OCI-LY1 (cell line): ENCODE data around the gene HRC.
"Not testable (repeated sequence)": the region's sequence is repeated elsewhere in the genome, so short reads cannot be mapped to it uniquely, and the experiment has no call there.

Experiments
- H2AFZ ChIP-seq: fragments of 200-600 bp; sonication (generic), shearing (Covaris generic); 2 replicates; pipeline ENCODE4 v1.6.0; 2014; ENCODE audit warnings: antibody characterized with exemption, mild to moderate bottlenecking, low read length
- H3F3A ChIP-seq: fragments of 200-600 bp; sonication (generic), shearing (Covaris generic); 2 replicates; pipeline ENCODE4 v1.6.0; 2014; ENCODE audit warnings: mild to moderate bottlenecking, antibody characterized with exemption, low read length, moderate library complexity; ENCODE audit not compliant: insufficient read depth
- H3K27ac ChIP-seq: fragments of 200-600 bp; sonication (generic); 2 replicates; pipeline ENCODE4 v1.5.1; 2014; ENCODE audit warnings: low read length, mixed run types, mild to moderate bottlenecking, low read depth; ENCODE audit not compliant: poor library complexity, severe bottlenecking
- H3K27me3 ChIP-seq: fragments of 200-600 bp; sonication (generic); 2 replicates; pipeline ENCODE4 v1.6.0; 2014; ENCODE audit warnings: antibody characterized with exemption, mild to moderate bottlenecking, low read length, moderate library complexity; ENCODE audit not compliant: insufficient read depth
- H3K36me3 ChIP-seq: fragments of 200-600 bp; sonication (generic); 2 replicates; pipeline ENCODE4 v1.6.1; 2014; ENCODE audit warnings: mild to moderate bottlenecking, antibody characterized with exemption, low read length, moderate library complexity, mixed read lengths; ENCODE audit not compliant: insufficient read depth
- H3K4me1 ChIP-seq: fragments of 200-600 bp; sonication (generic); 2 replicates; pipeline ENCODE4 v1.5.1; 2014; ENCODE audit warnings: mild to moderate bottlenecking, low read length, moderate library complexity; ENCODE audit not compliant: insufficient read depth, severe bottlenecking
- H3K4me2 ChIP-seq: fragments of 200-600 bp; sonication (generic), shearing (Covaris generic); 2 replicates; pipeline ENCODE4 v1.6.1; 2014; ENCODE audit warnings: low read length
- H3K4me3 ChIP-seq: fragments of 200-600 bp; sonication (generic); 2 replicates; pipeline ENCODE4 v1.5.1; 2014; ENCODE audit warnings: low read length, low read depth, mild to moderate bottlenecking, mixed read lengths; ENCODE audit not compliant: poor library complexity, severe bottlenecking
- H3K79me2 ChIP-seq: fragments of 200-600 bp; shearing (Covaris generic); 2 replicates; pipeline ENCODE4 v1.6.1; 2016; ENCODE audit warnings: mixed run types, low read length, mixed read lengths; ENCODE audit not compliant: insufficient read depth
- H3K9ac ChIP-seq: fragments of 200-600 bp; sonication (generic), shearing (Covaris generic); 2 replicates; pipeline ENCODE4 v1.6.1; 2014; ENCODE audit warnings: mild to moderate bottlenecking, low read length, mixed read lengths
- H3K9me2 ChIP-seq: fragments of 200-600 bp; sonication (generic), shearing (Covaris generic); 2 replicates; pipeline ENCODE4 v1.6.1; 2014; ENCODE audit warnings: low read depth, mild to moderate bottlenecking, low read length, mixed read lengths
- H3K9me3 ChIP-seq: fragments of 200-600 bp; shearing (Covaris generic); 2 replicates; pipeline ENCODE4 v1.6.1; 2014; ENCODE audit warnings: low read length, mixed read lengths
- H4K20me1 ChIP-seq: fragments of 200-600 bp; sonication (generic), shearing (Covaris generic); 2 replicates; pipeline ENCODE4 v1.6.0; 2016; ENCODE audit warnings: mild to moderate bottlenecking, low read length; ENCODE audit not compliant: insufficient read depth
- CTCF ChIP-seq: fragments of 200-600 bp; sonication (generic), shearing (Covaris generic); IDR thresholded peaks from 2 replicates; pipeline ENCODE4 v1.5.1; 2017; ENCODE audit warnings: mild to moderate bottlenecking, antibody characterized with exemption, low read length, moderate library complexity, mixed read lengths
- EZH2 ChIP-seq: fragments of 200-600 bp; sonication (generic), shearing (Covaris generic); IDR thresholded peaks from 2 replicates; pipeline ENCODE4 v1.8.0; 2017; ENCODE audit warnings: borderline replicate concordance, mixed run types, mild to moderate bottlenecking, antibody characterized with exemption, low read length, moderate library complexity, mixed read lengths

HRC gene

DNA sequence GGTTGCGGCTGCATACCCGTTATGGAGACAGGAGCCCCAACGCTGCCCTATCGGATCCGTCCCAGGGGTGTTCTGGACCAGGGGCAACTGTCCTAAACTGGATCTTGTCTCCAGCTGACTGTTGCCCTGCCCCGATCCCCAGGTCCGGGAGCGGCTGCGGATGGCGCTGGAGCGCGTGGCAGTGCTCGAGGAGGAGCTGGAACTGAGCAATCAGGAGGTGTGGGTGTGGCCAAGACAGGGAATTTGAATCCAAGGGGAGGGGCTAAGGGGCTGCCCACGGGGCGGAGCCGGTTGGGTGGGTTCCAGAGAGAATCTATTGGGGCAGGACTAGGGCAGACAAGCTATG lies 26.0 kb downstream of the HRC start:
- Histone ChIP-seq H3K9ac (no peak overlapping the region; the same call in 1 of the 2 replicates), H3K27me3 (no peaks in the 10 kb centered on the region), H3K9me3 (no peaks in the 10 kb centered on the region), H2AFZ (no peak overlapping the region), H3K4me1 (peaks cover 14% of the 10 kb centered on the region), H4K20me1 (no peaks in the 10 kb centered on the region), H3K4me2 (peak overlapping the region; percentile 84), H3K36me3 (peaks cover 3% of the 10 kb centered on the region; the same call in 1 of the 2 replicates), H3F3A (no peaks in the 10 kb centered on the region), H3K27ac (no peak overlapping the region), H3K9me2 (no peaks in the 10 kb centered on the region), H3K79me2 (no peaks in the 10 kb centered on the region), H3K4me3 (peak overlapping the region; percentile 62)
- no peak for TF ChIP-seq CTCF
- no peak for TF ChIP-seq EZH2

- Histone ChIP-seq H3K9me3 (no peaks in the 10 kb centered on the region), H3K4me3 (peak overlapping the region; percentile 62), H3K4me1 (peaks cover 14% of the 10 kb centered on the region), H3K79me2 (no peaks in the 10 kb centered on the region), H3K27me3 (no peaks in the 10 kb centered on the region), H3F3A (no peaks in the 10 kb centered on the region), H2AFZ (0 out of 2 replicates have a peak overlapping the region, but pooled peaks have one; percentile 56), H3K36me3 (peaks cover 3% of the 10 kb centered on the region; the same call in 1 of the 2 replicates), H3K4me2 (peak overlapping the region; percentile 84), H3K9ac (peak overlapping the region; percentile 16; the same call in 1 of the 2 replicates), H4K20me1 (no peaks in the 10 kb centered on the region), H3K27ac (no peak overlapping the region), H3K9me2 (no peaks in the 10 kb centered on the region)
- TF ChIP-seq CTCF = no peak
- no peak for TF ChIP-seq EZH2
Measured at GRCh38 chr19:49128545-49129237, 26.5 kb downstream of the HRC start.

DNA sequence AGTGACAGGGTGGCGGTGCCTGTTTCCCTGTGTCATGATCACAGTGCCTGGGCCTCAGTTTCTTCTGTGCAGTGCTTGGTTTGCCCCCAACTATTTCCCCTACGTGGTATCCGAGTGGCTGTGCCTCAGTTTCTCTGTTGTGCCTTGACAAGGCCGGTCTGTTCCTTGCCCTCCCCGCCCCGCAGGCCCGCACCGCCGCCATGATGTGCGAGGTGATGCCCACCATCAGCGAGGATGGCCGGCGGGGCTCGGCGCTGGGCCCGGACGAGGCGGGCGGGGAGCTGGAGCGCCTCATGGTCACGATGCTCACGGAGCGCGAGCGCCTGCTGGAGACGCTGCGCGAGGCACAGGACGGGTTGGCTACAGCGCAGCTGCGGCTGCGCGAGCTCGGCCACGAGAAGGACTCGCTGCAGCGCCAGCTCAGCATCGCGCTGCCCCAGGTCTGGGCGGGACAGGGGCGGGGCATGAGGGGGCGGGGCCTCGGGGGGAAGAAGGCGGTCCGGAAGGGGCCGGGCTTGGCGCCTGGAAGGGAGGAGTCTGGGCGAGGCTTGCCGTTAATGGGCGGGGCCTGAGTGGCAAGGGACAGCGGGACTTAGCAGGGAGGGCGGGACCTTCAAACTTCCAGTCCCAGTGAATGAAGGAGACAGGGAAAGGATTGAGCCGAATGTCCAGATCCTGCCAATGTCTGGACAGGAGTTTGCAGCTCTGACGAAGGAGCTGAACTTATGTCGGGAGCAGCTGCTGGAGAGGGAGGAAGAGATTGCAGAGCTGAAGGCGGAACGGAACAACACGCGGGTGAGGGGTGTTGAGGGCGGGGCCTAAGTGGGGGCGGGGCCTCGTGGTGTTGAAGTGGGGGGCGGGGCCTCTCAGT lies 27.3 kb downstream of the HRC start:
- H3K27me3 ChIP-seq = no peaks in the 10 kb centered on the region
- H3K4me1 ChIP-seq = peaks cover 14% of the 10 kb centered on the region
- no peaks in the 10 kb centered on the region for H3K79me2 ChIP-seq
- no peak overlapping the region for H2AFZ ChIP-seq
- H3K4me3 ChIP-seq = peak overlapping the region; percentile 62
- peaks cover 3% of the 10 kb centered on the region; the same call in 1 of the 2 replicates for H3K36me3 ChIP-seq
- no peaks in the 10 kb centered on the region for H4K20me1 ChIP-seq
- H3K9ac ChIP-seq = peak overlapping the region; percentile 47; the same call in 1 of the 2 replicates
- peak overlapping the region; percentile 84 for H3K4me2 ChIP-seq
- TF ChIP-seq EZH2 (no peak), CTCF (no peak)
- H3K9me3 ChIP-seq = no peaks in the 10 kb centered on the region
- H3F3A ChIP-seq = no peaks in the 10 kb centered on the region
- no peaks in the 10 kb centered on the region for H3K9me2 ChIP-seq
- no peak overlapping the region for H3K27ac ChIP-seq

- H3K27me3 ChIP-seq, H3K9me2 ChIP-seq, H3K27ac ChIP-seq, H3F3A ChIP-seq, H3K9me3 ChIP-seq, H3K9ac ChIP-seq, H3K79me2 ChIP-seq, H2AFZ ChIP-seq, H3K4me3 ChIP-seq, H3K36me3 ChIP-seq, H4K20me1 ChIP-seq, H3K4me2 ChIP-seq: not testable (repeated sequence)
- peaks cover 14% of the 10 kb centered on the region for H3K4me1 ChIP-seq
Measured at GRCh38 chr19:49127225-49127624, 28.0 kb downstream of the HRC start.
